ENCODE results near the gene SORCS3.

The SORCS3 gene

GRCh38 chr10:104920476-104920875 lies 279.4 kb downstream of the SORCS3 start:
- Histone ChIP-seq H3K9me3 (ENCODE audit: control insufficient read depth, insufficient read depth, low read depth, low read length) (no peaks in the 10 kb centered on the region), H3K27ac (ENCODE audit: low read depth, low read length) (no peak overlapping the region), H3K4me3 (ENCODE audit: low read depth, low read length) (no peak overlapping the region), H3K9ac (ENCODE audit: low read length) (no peak overlapping the region), H3K36me3 (ENCODE audit: control insufficient read depth, insufficient read depth, low read length) (no peaks in the 10 kb centered on the region), H3K4me1 (ENCODE audit: control insufficient read depth, insufficient read depth, low read length) (peaks cover 6% of the 10 kb centered on the region; the same call in 1 of the 2 replicates), H3K27me3 (ENCODE audit: control insufficient read depth, insufficient read depth, low read length) (no peaks in the 10 kb centered on the region)

GRCh38 chr10:104921763-104922162 lies 280.7 kb downstream of the SORCS3 start:
- Histone ChIP-seq H3K4me1 (ENCODE audit: control insufficient read depth, insufficient read depth, low read length) (peaks cover 6% of the 10 kb centered on the region; the same call in 1 of the 2 replicates), H3K27ac (ENCODE audit: low read depth, low read length) (no peak overlapping the region), H3K9me3 (ENCODE audit: control insufficient read depth, insufficient read depth, low read depth, low read length) (no peaks in the 10 kb centered on the region), H3K27me3 (ENCODE audit: control insufficient read depth, insufficient read depth, low read length) (no peaks in the 10 kb centered on the region), H3K9ac (ENCODE audit: low read length) (no peak overlapping the region), H3K36me3 (ENCODE audit: control insufficient read depth, insufficient read depth, low read length) (no peaks in the 10 kb centered on the region), H3K4me3 (ENCODE audit: low read depth, low read length) (no peak overlapping the region)

- no peak overlapping the region for H3K9ac ChIP-seq (ENCODE audit: low read length)
- H3K27me3 ChIP-seq (ENCODE audit: control insufficient read depth, insufficient read depth, low read length): no peaks in the 10 kb centered on the region
- no peak overlapping the region for H3K4me3 ChIP-seq (ENCODE audit: low read depth, low read length)
- peaks cover 6% of the 10 kb centered on the region; the same call in 1 of the 2 replicates for H3K4me1 ChIP-seq (ENCODE audit: control insufficient read depth, insufficient read depth, low read length)
- H3K27ac ChIP-seq (ENCODE audit: low read depth, low read length): no peak overlapping the region
- no peaks in the 10 kb centered on the region for H3K9me3 ChIP-seq (ENCODE audit: control insufficient read depth, insufficient read depth, low read depth, low read length)
- H3K36me3 ChIP-seq (ENCODE audit: control insufficient read depth, insufficient read depth, low read length): no peaks in the 10 kb centered on the region
Measured at GRCh38 chr10:104922810-104923209, 281.7 kb downstream of the SORCS3 start.

GRCh38 chr10:104923501-104923900 lies 282.4 kb downstream of the SORCS3 start:
- Histone ChIP-seq H3K27ac (ENCODE audit: low read depth, low read length) (no peak overlapping the region), H3K4me1 (ENCODE audit: control insufficient read depth, insufficient read depth, low read length) (peaks cover 6% of the 10 kb centered on the region; the same call in 1 of the 2 replicates), H3K4me3 (ENCODE audit: low read depth, low read length) (no peak overlapping the region), H3K36me3 (ENCODE audit: control insufficient read depth, insufficient read depth, low read length) (no peaks in the 10 kb centered on the region), H3K27me3 (ENCODE audit: control insufficient read depth, insufficient read depth, low read length) (no peaks in the 10 kb centered on the region), H3K9me3 (ENCODE audit: control insufficient read depth, insufficient read depth, low read depth, low read length) (no peaks in the 10 kb centered on the region), H3K9ac (ENCODE audit: low read length) (no peak overlapping the region)

GRCh38 chr10:104924101-104924795 lies 283.2 kb downstream of the SORCS3 start:
- Histone ChIP-seq H3K4me1 (ENCODE audit: control insufficient read depth, insufficient read depth, low read length) (peaks cover 6% of the 10 kb centered on the region; the same call in 1 of the 2 replicates), H3K27me3 (ENCODE audit: control insufficient read depth, insufficient read depth, low read length) (no peaks in the 10 kb centered on the region), H3K9ac (ENCODE audit: low read length) (no peak overlapping the region), H3K4me3 (ENCODE audit: low read depth, low read length) (no peak overlapping the region), H3K36me3 (ENCODE audit: control insufficient read depth, insufficient read depth, low read length) (no peaks in the 10 kb centered on the region), H3K9me3 (ENCODE audit: control insufficient read depth, insufficient read depth, low read depth, low read length) (no peaks in the 10 kb centered on the region), H3K27ac (ENCODE audit: low read depth, low read length) (no peak overlapping the region)

GRCh38 chr10:104925232-104925851 lies 284.3 kb downstream of the SORCS3 start:
- H3K36me3 ChIP-seq (ENCODE audit: control insufficient read depth, insufficient read depth, low read length): no peaks in the 10 kb centered on the region

GRCh38 chr10:104928734-104929133 lies 287.6 kb downstream of the SORCS3 start:
- Histone ChIP-seq H3K27ac (ENCODE audit: low read depth, low read length) (no peak overlapping the region), H3K9me3 (ENCODE audit: control insufficient read depth, insufficient read depth, low read depth, low read length) (no peaks in the 10 kb centered on the region), H3K4me1 (ENCODE audit: control insufficient read depth, insufficient read depth, low read length) (peaks cover 6% of the 10 kb centered on the region; the same call in 1 of the 2 replicates), H3K9ac (ENCODE audit: low read length) (no peak overlapping the region), H3K27me3 (ENCODE audit: control insufficient read depth, insufficient read depth, low read length) (no peaks in the 10 kb centered on the region), H3K36me3 (ENCODE audit: control insufficient read depth, insufficient read depth, low read length) (no peaks in the 10 kb centered on the region), H3K4me3 (ENCODE audit: low read depth, low read length) (no peak overlapping the region)

More at GRCh38 chr10:104925232-104925851, 284.3 kb downstream of the SORCS3 start:
- Histone ChIP-seq H3K27me3 (ENCODE audit: control insufficient read depth, insufficient read depth, low read length) (no peaks in the 10 kb centered on the region), H3K4me1 (ENCODE audit: control insufficient read depth, insufficient read depth, low read length) (peaks cover 6% of the 10 kb centered on the region; the same call in 1 of the 2 replicates), H3K27ac (ENCODE audit: low read depth, low read length) (no peak overlapping the region), H3K4me3 (ENCODE audit: low read depth, low read length) (no peak overlapping the region), H3K9ac (ENCODE audit: low read length) (no peak overlapping the region), H3K9me3 (ENCODE audit: control insufficient read depth, insufficient read depth, low read depth, low read length) (no peaks in the 10 kb centered on the region)

GRCh38 chr10:104931612-104932134 lies 290.6 kb downstream of the SORCS3 start:
- H3K9ac ChIP-seq (ENCODE audit: low read length): no peak overlapping the region
- H3K27ac ChIP-seq (ENCODE audit: low read depth, low read length): no peak overlapping the region
- no peaks in the 10 kb centered on the region for H3K4me1 ChIP-seq (ENCODE audit: control insufficient read depth, insufficient read depth, low read length)
- no peaks in the 10 kb centered on the region for H3K9me3 ChIP-seq (ENCODE audit: control insufficient read depth, insufficient read depth, low read depth, low read length)
- no peaks in the 10 kb centered on the region for H3K27me3 ChIP-seq (ENCODE audit: control insufficient read depth, insufficient read depth, low read length)
- H3K36me3 ChIP-seq (ENCODE audit: control insufficient read depth, insufficient read depth, low read length): no peaks in the 10 kb centered on the region
- H3K4me3 ChIP-seq (ENCODE audit: low read depth, low read length): no peak overlapping the region

- no peak overlapping the region for H3K4me3 ChIP-seq (ENCODE audit: low read depth, low read length)
- no peaks in the 10 kb centered on the region for H3K36me3 ChIP-seq (ENCODE audit: control insufficient read depth, insufficient read depth, low read length)
- H3K4me1 ChIP-seq (ENCODE audit: control insufficient read depth, insufficient read depth, low read length): no peaks in the 10 kb centered on the region
- no peaks in the 10 kb centered on the region for H3K9me3 ChIP-seq (ENCODE audit: control insufficient read depth, insufficient read depth, low read depth, low read length)
- H3K9ac ChIP-seq (ENCODE audit: low read length): no peak overlapping the region
- no peak overlapping the region for H3K27ac ChIP-seq (ENCODE audit: low read depth, low read length)
- no peaks in the 10 kb centered on the region for H3K27me3 ChIP-seq (ENCODE audit: control insufficient read depth, insufficient read depth, low read length)
Measured at GRCh38 chr10:104935656-104936055, 294.6 kb downstream of the SORCS3 start.

GRCh38 chr10:104937567-104937966 lies 296.5 kb downstream of the SORCS3 start:
- H3K4me1 ChIP-seq (ENCODE audit: control insufficient read depth, insufficient read depth, low read length): no peaks in the 10 kb centered on the region
- H3K4me3 ChIP-seq (ENCODE audit: low read depth, low read length): no peak overlapping the region
- no peaks in the 10 kb centered on the region for H3K36me3 ChIP-seq (ENCODE audit: control insufficient read depth, insufficient read depth, low read length)
- no peaks in the 10 kb centered on the region for H3K9me3 ChIP-seq (ENCODE audit: control insufficient read depth, insufficient read depth, low read depth, low read length)
- no peaks in the 10 kb centered on the region for H3K27me3 ChIP-seq (ENCODE audit: control insufficient read depth, insufficient read depth, low read length)
- H3K27ac ChIP-seq (ENCODE audit: low read depth, low read length): no peak overlapping the region
- H3K9ac ChIP-seq (ENCODE audit: low read length): no peak overlapping the region

- no peaks in the 10 kb centered on the region for H3K27me3 ChIP-seq (ENCODE audit: control insufficient read depth, insufficient read depth, low read length)
- no peak overlapping the region for H3K4me3 ChIP-seq (ENCODE audit: low read depth, low read length)
- H3K36me3 ChIP-seq (ENCODE audit: control insufficient read depth, insufficient read depth, low read length): no peaks in the 10 kb centered on the region
- no peaks in the 10 kb centered on the region for H3K9me3 ChIP-seq (ENCODE audit: control insufficient read depth, insufficient read depth, low read depth, low read length)
- H3K27ac ChIP-seq (ENCODE audit: low read depth, low read length): no peak overlapping the region
- H3K9ac ChIP-seq (ENCODE audit: low read length): no peak overlapping the region
- H3K4me1 ChIP-seq (ENCODE audit: control insufficient read depth, insufficient read depth, low read length): no peaks in the 10 kb centered on the region
Measured at GRCh38 chr10:104938031-104938430, 296.9 kb downstream of the SORCS3 start.
